Posterior cingulate gyrus (tissue), 11 donors: ENCODE results near the gene KIAA1671.
"Not testable (repeated sequence)": the region's sequence is repeated elsewhere in the genome, so short reads cannot be mapped to it uniquely, and the experiment has no call there.

Source experiments
- DNase-seq, 10 donors: peaks; one replicate each; pipeline versions ENCODE4 v3.0.0 to v3.0.0-alpha.2; 2020 to 2021; ENCODE audit warnings: mixed read lengths in 3 of 10
- intact Hi-C: fragments of 100-400 bp; cut with DNase I; formaldehyde crosslinking; loops from one replicate; pipeline ENCODE4 v1.15.1; 2023

KIAA1671 gene

GRCh38 chr22:25206998-25207397 lies 254.5 kb downstream of the KIAA1671 start:
- no peak for DNase-seq
- intact Hi-C loops: no loop called here

GRCh38 chr22:25207553-25208157 lies 255.1 kb downstream of the KIAA1671 start:
- no peak for DNase-seq
- intact Hi-C loops: no loop called here

- intact Hi-C loops: no loop called here
- no peak for DNase-seq
These were observed 255.8 kb downstream of the KIAA1671 start for GRCh38 chr22:25208328-25208727.

- intact Hi-C loops: no loop called here
- DNase-seq: peak in 1 of 10 donors; percentile 64
These were observed 256.4 kb downstream of the KIAA1671 start for GRCh38 chr22:25208743-25209505.

GRCh38 chr22:25210793-25211192 lies 258.3 kb downstream of the KIAA1671 start:
- no peak for DNase-seq
- intact Hi-C loops: no loop called here

DNA sequence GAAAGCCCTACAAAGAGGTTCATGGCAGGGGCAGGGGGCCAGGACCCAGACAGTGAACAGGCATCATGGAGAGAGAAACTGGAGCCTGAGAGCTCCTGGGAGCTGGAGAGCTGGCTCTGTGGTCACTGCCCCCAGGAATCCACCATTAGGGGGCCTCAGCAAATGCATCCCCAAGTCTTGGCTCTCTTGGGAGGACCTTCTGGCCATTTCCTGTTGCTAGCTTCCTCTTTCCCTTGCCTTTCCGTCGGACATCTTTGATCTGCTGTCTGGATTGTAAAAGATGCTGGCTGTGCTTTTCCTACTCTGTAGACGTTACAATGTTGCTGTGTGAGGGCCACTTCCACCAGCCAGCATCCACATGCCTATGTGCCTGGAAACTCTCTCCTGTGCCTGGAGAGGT lies 259.8 kb downstream of the KIAA1671 start:
- intact Hi-C loops: no loop called here
- DNase-seq: no peak

DNA sequence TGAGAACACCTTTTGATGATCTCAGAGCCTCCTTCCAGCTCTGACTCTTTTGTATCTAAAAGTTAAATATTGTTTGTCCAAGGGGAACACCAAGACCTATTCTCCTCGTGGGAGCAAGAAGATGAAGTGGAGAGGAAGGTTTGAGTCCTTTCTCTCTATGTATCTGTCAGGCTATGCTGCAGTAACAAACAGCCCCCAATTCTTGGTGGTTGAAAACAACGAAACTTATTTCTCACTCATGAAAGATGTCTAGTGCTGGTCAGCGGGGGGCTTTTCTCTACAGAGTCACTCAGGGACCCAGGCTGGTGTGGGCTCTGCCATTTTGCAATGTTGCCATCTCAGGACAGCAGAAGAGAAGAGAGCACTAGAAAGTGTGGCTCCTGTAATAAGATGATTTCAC lies 260.7 kb downstream of the KIAA1671 start:
- no peak for DNase-seq
- intact Hi-C loops: no loop called here

DNA sequence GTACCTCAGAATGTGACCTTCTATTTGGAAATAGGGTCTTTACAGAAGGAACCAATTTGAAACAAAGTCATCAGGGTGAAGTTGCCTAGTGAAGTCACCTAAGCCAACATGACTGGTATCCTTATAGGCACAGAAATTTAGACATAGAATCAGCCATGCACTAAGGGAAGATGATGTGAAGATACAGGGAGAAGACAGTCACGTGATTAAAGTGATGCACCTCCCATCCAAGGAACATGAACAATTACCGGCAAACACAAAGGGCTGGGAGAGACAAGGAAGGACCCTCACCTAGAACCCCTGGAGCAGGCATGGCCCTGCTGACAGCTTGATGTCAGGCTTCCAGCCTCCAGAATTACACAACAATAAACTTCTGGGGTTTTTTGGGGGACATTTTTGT lies 263.7 kb downstream of the KIAA1671 start:
- peak in 1 of 10 donors; percentile 5 for DNase-seq
- intact Hi-C loops: no loop called here

- intact Hi-C loops: no loop called here
- DNase-seq: peak in 2 of 10 donors; percentile 11 to 82
These were observed 266.7 kb downstream of the KIAA1671 start, which contains the start of gene CRYBB2 for GRCh38 chr22:25219211-25219689. CRYBB2 (plus strand) TSS chr22:25219639; CDS start chr22:25221430, 1,791 bp downstream.

DNA sequence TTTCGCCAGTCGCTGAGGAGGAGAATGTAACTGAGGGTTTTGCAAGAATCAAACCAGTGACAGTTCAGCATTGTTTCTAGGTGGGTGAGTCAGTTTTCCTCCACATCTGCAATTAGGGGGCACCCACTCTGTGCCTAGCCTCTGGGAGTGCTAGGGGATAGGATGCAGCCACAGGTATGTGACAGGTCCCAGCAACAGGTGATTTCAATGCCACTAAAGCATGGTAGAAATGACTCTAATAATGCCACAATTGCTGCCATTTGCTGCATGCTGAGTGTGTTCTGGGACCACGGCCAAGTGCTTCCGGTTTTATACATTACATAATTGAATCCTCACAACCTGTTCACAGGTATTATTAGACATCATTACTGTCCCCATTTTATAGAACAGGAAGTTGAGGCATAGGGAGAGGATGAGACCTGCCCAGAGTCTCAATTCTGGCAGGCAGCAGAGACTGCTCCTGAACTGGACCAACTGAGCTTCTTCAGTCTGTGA lies 267.5 kb downstream of the KIAA1671 start:
- intact Hi-C loops: no loop called here
- peak in 1 of 10 donors; percentile 12 for DNase-seq

GRCh38 chr22:25221790-25222189 lies 269.3 kb downstream of the KIAA1671 start:
- intact Hi-C loops: no loop called here
- DNase-seq: no peak

DNA sequence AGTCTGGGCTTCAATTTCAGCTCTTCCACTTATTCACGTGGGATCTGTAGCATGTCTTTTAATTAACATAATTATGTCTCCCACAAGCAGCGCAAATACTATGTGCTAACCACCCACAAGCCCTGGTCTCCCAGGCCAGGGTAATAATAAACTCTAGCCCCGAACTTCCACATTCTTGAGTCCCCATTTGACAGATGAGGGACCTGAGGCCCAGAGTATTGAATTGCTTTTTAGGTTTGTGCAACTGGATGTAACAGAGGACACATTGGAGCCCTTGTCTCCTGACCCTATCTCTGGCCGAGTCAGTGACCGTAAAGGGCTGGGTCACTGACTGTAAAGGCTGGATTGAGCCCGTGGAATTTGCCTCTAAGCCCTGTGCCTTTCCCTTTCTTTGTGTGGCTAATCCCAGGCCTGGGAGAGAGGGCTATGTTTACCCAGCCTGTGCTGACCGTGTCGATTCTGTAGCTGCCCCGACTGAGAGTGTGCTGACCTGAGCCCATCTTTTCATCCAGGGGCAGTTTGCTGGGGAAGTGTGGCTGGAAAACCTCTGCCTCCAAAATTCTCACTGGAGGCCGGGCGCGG lies 270.8 kb downstream of the KIAA1671 start:
- DNase-seq: no peak
- intact Hi-C loops: no loop called here

DNA sequence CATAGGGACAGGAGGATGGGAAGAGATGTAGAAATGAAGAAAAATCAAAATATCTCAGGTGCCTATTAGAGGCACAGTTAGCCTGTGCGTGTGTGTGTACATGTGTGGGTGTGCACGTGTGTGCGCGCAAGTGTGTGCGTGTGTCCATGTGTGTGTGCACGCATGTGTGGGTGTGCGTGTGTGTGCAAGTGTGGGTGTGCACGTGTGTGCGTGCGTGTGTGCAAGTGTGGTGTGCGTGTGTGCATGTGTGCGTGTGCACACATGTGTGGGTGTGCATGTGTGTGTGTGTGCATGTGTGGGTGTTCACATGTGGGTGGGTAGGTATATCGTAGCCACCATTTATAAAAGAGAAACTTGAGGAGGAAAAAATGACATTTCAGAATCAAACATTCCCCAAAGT lies 276.3 kb downstream of the KIAA1671 start:
- DNase-seq: no peak
- intact Hi-C loops: no loop called here

GRCh38 chr22:25230760-25231159 lies 278.2 kb downstream of the KIAA1671 start:
- DNase-seq, intact Hi-C loops: not testable (repeated sequence)

DNA sequence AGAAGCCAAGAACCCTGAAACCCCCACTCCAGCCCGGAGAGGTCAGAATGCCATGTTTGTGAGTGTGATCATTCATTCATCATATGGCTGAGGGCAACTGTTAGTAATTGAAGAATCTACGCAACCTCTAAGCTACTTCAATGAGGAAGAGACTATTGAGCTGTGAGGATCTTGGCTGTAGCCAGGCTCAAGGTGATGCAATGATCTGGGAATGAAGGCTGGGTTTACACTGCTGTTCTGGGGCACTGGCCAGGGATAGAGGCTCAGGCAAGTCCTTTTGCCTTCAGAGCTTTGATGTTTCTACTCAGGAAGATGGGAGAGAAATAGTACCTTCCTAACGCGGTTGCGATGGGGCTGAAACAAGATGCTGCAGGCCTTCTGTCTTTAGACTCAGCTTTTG lies 279.8 kb downstream of the KIAA1671 start:
- no peak for DNase-seq
- intact Hi-C loops: no loop called here

GRCh38 chr22:25233706-25234105 lies 281.2 kb downstream of the KIAA1671 start:
- DNase-seq, intact Hi-C loops: not testable (repeated sequence)

GRCh38 chr22:25235547-25236290 lies 283.2 kb downstream of the KIAA1671 start:
- intact Hi-C loops: no loop called here
- peak; percentile 36 to 96 (median 66) for DNase-seq

DNA sequence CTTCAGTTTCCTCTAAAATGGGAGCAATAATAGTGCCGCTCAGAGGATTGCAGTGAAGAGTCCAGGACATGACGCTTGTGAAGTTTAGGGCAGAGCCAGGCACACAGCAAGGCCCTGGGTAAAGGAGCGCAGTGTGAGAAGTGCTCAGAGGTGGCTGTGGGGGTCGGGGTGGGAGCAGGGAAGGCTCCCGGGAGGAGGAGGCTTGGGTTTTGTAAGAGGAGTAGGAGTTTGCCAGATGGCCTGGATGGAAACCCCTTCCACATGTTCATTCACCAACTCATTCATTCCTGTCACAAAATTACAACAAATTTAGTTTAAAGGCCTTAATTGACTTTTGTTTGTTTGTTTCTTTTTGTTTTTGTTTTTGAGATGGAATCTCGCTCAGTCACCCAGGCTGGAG lies 283.9 kb downstream of the KIAA1671 start:
- DNase-seq: no peak
- intact Hi-C loops: no loop called here

DNA sequence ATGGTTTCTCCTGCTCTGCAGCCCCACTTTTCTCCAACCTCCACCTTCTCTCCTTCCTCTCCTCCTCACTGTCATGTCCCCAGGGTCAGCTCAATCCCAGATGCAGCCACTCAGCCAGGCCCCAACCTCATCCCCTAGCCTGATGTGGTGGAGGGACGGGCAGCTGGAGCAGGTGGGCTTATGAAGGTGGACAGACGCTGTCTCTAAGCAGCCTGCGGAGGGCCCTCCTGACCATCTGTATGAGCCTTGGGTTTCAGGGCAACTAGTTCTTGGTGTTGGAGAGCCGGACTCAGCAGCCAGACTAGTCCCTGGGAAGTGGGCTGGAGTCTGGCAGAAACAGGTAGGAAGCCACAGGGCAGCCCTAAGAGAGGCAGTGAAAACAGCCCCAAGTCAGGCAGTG lies 285.0 kb downstream of the KIAA1671 start:
- intact Hi-C loops: no loop called here
- DNase-seq: no peak

DNA sequence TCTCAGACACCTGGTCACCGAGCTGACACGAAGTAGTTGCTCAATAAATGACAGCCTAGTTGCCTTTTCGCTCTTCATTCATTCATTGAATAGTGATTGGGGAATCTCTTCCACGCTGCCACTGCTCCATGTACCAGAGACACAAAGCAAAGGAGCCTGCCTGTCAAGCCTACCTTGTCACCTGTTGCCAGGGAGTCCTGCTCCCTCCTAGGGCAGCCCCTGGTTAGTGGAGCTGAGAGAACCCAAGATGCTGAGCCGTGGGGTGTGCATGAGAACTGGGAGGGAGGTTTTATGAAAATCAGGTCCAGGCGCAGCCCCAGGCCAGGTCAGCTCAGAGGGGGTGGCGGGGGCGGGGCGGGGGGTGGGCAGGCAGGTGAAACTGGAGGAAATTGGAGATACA lies 285.5 kb downstream of the KIAA1671 start:
- DNase-seq, intact Hi-C loops: not testable (repeated sequence)
